ENCODE data around the gene CDK18. TPM values are rescaled to one million over a fixed set of nuclear protein-coding genes. Genes with fewer than 3 reads are reported as not detected.

The CDK18 gene
- total RNA-seq, 1 donor, result 0.27 TPM

DNA sequence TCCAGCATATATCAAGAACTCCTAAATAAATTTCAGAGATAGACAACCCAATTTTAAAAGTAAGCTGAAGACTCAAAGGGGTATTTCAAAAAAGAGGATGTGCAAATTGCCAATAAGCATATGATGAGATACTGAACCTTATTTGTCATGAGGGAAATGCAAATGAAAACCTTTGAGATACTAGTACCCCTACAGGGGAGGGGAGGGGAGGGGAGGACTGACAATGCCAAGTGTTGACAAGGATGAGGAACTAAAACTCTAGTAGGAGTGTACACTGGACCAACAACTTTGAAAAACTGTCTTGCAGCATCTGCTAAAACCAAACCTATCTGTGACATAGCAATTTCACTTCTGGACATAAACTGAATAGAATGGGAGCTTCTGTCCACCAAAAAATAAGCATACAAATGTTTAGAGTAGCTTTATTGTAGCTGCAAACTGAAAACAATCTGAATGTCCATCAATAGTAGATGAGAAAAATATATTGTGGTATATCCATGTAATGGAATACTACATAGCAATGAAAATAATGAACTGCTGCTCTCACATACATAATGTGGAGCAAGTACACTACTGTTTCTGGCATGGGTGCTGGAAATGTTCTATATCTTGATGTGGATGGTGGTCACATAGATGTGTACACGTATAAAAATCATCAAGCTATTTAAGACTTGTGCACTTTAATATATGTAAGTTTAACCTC, 57.2 kb downstream of the CDK18 start:
- TF ChIP-seq, protein P1, sequence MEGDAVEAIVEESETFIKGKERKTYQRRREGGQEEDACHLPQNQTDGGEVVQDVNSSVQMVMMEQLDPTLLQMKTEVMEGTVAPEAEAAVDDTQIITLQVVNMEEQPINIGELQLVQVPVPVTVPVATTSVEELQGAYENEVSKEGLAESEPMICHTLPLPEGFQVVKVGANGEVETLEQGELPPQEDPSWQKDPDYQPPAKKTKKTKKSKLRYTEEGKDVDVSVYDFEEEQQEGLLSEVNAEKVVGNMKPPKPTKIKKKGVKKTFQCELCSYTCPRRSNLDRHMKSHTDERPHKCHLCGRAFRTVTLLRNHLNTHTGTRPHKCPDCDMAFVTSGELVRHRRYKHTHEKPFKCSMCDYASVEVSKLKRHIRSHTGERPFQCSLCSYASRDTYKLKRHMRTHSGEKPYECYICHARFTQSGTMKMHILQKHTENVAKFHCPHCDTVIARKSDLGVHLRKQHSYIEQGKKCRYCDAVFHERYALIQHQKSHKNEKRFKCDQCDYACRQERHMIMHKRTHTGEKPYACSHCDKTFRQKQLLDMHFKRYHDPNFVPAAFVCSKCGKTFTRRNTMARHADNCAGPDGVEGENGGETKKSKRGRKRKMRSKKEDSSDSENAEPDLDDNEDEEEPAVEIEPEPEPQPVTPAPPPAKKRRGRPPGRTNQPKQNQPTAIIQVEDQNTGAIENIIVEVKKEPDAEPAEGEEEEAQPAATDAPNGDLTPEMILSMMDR (IDR thresholded peaks at IDR 0.05; ENCODE audit: insufficient read depth, low read length), result no peak
- H3K4me3 ChIP-seq (ENCODE audit: low read depth, low read length), result no peak overlapping the region
- DNase-seq (ENCODE audit: low read depth), result no peak

- DNase-seq (ENCODE audit: low read depth), result no peak
- H3K4me3 ChIP-seq (ENCODE audit: low read depth, low read length), result no peak overlapping the region
- TF ChIP-seq, protein P1 (IDR thresholded peaks at IDR 0.05; ENCODE audit: insufficient read depth, low read length), result no peak
Measured at GRCh38 chr1:205563927-205564441, 59.5 kb downstream of the CDK18 start.

GRCh38 chr1:205565799-205566198, 61.3 kb downstream of the CDK18 start:
- TF ChIP-seq, protein P1 (IDR thresholded peaks at IDR 0.05; ENCODE audit: insufficient read depth, low read length), result no peak
- no peak overlapping the region for H3K4me3 ChIP-seq (ENCODE audit: low read depth, low read length)
- no peak for DNase-seq (ENCODE audit: low read depth)

- DNase-seq (ENCODE audit: low read depth), result no peak
- TF ChIP-seq, protein P1 (IDR thresholded peaks at IDR 0.05; ENCODE audit: insufficient read depth, low read length), result no peak
- H3K4me3 ChIP-seq (ENCODE audit: low read depth, low read length), result no peak overlapping the region
Measured at GRCh38 chr1:205567716-205568115, 63.2 kb downstream of the CDK18 start.

DNA sequence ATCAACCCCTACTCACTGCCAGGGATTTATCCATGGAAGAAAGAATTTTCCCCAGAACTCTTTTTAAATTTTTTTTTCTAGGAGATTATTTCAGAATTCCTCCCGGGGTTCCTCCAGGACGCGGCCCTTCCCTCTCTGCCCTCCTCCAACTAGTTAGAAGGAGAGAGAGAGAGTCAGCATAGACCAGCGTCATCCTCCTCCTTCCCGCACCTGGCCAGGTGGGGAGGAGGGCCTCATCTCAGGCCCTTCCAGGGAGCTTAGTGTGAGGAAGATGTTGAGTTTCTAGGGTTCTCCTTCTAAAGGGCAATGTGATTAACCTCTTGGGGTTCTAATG, 63.6 kb downstream of the CDK18 start:
- TF ChIP-seq, protein P1 (IDR thresholded peaks at IDR 0.05; ENCODE audit: insufficient read depth, low read length), result no peak
- DNase-seq (ENCODE audit: low read depth), result no peak
- no peak overlapping the region for H3K4me3 ChIP-seq (ENCODE audit: low read depth, low read length)

GRCh38 chr1:205568469-205569361, 64.2 kb downstream of the CDK18 start:
- TF ChIP-seq, protein P1 (IDR thresholded peaks at IDR 0.05; ENCODE audit: insufficient read depth, low read length), result no peak
- no peak for DNase-seq (ENCODE audit: low read depth)
- peak overlapping the region; percentile 44 for H3K4me3 ChIP-seq (ENCODE audit: low read depth, low read length)

All from fibroblast of the aortic adventitia (primary cell).